H1 (cell line): ENCODE data around the gene EIF4E3. TPM values are rescaled to one million over a fixed set of nuclear protein-coding genes. Genes with fewer than 3 reads are reported as not detected.

Experiments
- ASH2L ChIP-seq: fragments of 200-600, 300-600 bp; sonication (generic); IDR thresholded peaks from one replicate; pipeline ENCODE4 v1.7.1; 2017; ENCODE audit warnings: low read length
- E2F6 ChIP-seq: IDR thresholded peaks from 2 replicates; pipeline ENCODE4 v1.6.1; 2012; ENCODE audit warnings: inconsistent platforms
- EGR1 ChIP-seq: IDR thresholded peaks from 2 replicates; pipeline ENCODE4 v1.6.1; 2011; ENCODE audit warnings: low read depth, low read length, borderline replicate concordance
- GABPA ChIP-seq: IDR thresholded peaks from 2 replicates; pipeline ENCODE4 v1.6.1; 2011; ENCODE audit warnings: mild to moderate bottlenecking, low read length, moderate library complexity, borderline replicate concordance; ENCODE audit not compliant: insufficient read depth
- MAFK ChIP-seq: IDR thresholded peaks from 2 replicates; pipeline ENCODE4 v1.6.1; 2012; ENCODE audit warnings: low read depth, mild to moderate bottlenecking, improper control_type of control experiment, low read length
- NRF1 ChIP-seq: IDR thresholded peaks from 2 replicates; pipeline ENCODE4 v1.6.1; 2011; ENCODE audit warnings: mild to moderate bottlenecking, low read depth, low read length, improper control_type of control experiment
- RFX5 ChIP-seq: IDR thresholded peaks from 2 replicates; pipeline ENCODE4 v1.6.1; 2011; ENCODE audit warnings: low read depth, low read length, improper control_type of control experiment, borderline replicate concordance
- RXRA ChIP-seq: IDR thresholded peaks from 2 replicates; pipeline ENCODE4 v1.6.1; 2011; ENCODE audit warnings: low read depth, mild to moderate bottlenecking, low read length, moderate library complexity; ENCODE audit not compliant: insufficient read depth
- SAP30 ChIP-seq: fragments of 300-600 bp; sonication (generic); IDR thresholded peaks from 2 replicates; pipeline ENCODE4 v1.7.1; 2012; ENCODE audit warnings: low read length, moderate library complexity, mild to moderate bottlenecking, inconsistent platforms; ENCODE audit not compliant: insufficient read depth, insufficient replicate concordance
- TBP ChIP-seq: IDR thresholded peaks from 2 replicates; pipeline ENCODE4 v1.6.1; 2011; ENCODE audit warnings: low read depth, low read length, improper control_type of control experiment
- polyA plus RNA-seq, 7 experiments: library from polyadenylated mRNA; depleted of rRNA in 3 of 7; stranded (reverse) in 5 of 7; unstranded in 2 of 7; fragments of >200 nt in 5 of 7; fragments of 200-250 nt in 2 of 7; gene quantifications; 1 replicate in 5 of 7; 2 replicates in 1 of 7; 4 replicates in 1 of 7; pipeline versions ENCODE4 v1.2.1 to v1.2.3, GENCODE V29; 2011 to 2013; ENCODE audit warnings: missing spikeins in 2 of 7, mixed read lengths in 2 of 7
- total RNA-seq: library from RNA; stranded (reverse); fragmentation: NEBNext Ultra II Directional; extraction: Animal tissue kit (Norgen Biotek cat#: 25700); gene quantifications from 2 replicates; pipeline ENCODE4 v1.2.1, GENCODE V29; 2021
- TF ChIP-seq, protein P1 (sequence below): fragments of 300-600 bp; sonication (generic); IDR thresholded peaks from 2 replicates; pipeline ENCODE4 v1.7.1; 2012; ENCODE audit warnings: low read length, moderate library complexity, mild to moderate bottlenecking, inconsistent platforms; ENCODE audit not compliant: insufficient replicate concordance

EIF4E3 gene
- total and polyA plus RNA-seq, 2 of the 8 experiments (the other 6 are each of a cell fraction or from before 2014, with no cell fraction given): 5.2 to 17.0 TPM

GRCh38 chr3:71651625-71652024 is 73.6 kb downstream of the EIF4E3 start (continued):
- TF ChIP-seq, protein P1, sequence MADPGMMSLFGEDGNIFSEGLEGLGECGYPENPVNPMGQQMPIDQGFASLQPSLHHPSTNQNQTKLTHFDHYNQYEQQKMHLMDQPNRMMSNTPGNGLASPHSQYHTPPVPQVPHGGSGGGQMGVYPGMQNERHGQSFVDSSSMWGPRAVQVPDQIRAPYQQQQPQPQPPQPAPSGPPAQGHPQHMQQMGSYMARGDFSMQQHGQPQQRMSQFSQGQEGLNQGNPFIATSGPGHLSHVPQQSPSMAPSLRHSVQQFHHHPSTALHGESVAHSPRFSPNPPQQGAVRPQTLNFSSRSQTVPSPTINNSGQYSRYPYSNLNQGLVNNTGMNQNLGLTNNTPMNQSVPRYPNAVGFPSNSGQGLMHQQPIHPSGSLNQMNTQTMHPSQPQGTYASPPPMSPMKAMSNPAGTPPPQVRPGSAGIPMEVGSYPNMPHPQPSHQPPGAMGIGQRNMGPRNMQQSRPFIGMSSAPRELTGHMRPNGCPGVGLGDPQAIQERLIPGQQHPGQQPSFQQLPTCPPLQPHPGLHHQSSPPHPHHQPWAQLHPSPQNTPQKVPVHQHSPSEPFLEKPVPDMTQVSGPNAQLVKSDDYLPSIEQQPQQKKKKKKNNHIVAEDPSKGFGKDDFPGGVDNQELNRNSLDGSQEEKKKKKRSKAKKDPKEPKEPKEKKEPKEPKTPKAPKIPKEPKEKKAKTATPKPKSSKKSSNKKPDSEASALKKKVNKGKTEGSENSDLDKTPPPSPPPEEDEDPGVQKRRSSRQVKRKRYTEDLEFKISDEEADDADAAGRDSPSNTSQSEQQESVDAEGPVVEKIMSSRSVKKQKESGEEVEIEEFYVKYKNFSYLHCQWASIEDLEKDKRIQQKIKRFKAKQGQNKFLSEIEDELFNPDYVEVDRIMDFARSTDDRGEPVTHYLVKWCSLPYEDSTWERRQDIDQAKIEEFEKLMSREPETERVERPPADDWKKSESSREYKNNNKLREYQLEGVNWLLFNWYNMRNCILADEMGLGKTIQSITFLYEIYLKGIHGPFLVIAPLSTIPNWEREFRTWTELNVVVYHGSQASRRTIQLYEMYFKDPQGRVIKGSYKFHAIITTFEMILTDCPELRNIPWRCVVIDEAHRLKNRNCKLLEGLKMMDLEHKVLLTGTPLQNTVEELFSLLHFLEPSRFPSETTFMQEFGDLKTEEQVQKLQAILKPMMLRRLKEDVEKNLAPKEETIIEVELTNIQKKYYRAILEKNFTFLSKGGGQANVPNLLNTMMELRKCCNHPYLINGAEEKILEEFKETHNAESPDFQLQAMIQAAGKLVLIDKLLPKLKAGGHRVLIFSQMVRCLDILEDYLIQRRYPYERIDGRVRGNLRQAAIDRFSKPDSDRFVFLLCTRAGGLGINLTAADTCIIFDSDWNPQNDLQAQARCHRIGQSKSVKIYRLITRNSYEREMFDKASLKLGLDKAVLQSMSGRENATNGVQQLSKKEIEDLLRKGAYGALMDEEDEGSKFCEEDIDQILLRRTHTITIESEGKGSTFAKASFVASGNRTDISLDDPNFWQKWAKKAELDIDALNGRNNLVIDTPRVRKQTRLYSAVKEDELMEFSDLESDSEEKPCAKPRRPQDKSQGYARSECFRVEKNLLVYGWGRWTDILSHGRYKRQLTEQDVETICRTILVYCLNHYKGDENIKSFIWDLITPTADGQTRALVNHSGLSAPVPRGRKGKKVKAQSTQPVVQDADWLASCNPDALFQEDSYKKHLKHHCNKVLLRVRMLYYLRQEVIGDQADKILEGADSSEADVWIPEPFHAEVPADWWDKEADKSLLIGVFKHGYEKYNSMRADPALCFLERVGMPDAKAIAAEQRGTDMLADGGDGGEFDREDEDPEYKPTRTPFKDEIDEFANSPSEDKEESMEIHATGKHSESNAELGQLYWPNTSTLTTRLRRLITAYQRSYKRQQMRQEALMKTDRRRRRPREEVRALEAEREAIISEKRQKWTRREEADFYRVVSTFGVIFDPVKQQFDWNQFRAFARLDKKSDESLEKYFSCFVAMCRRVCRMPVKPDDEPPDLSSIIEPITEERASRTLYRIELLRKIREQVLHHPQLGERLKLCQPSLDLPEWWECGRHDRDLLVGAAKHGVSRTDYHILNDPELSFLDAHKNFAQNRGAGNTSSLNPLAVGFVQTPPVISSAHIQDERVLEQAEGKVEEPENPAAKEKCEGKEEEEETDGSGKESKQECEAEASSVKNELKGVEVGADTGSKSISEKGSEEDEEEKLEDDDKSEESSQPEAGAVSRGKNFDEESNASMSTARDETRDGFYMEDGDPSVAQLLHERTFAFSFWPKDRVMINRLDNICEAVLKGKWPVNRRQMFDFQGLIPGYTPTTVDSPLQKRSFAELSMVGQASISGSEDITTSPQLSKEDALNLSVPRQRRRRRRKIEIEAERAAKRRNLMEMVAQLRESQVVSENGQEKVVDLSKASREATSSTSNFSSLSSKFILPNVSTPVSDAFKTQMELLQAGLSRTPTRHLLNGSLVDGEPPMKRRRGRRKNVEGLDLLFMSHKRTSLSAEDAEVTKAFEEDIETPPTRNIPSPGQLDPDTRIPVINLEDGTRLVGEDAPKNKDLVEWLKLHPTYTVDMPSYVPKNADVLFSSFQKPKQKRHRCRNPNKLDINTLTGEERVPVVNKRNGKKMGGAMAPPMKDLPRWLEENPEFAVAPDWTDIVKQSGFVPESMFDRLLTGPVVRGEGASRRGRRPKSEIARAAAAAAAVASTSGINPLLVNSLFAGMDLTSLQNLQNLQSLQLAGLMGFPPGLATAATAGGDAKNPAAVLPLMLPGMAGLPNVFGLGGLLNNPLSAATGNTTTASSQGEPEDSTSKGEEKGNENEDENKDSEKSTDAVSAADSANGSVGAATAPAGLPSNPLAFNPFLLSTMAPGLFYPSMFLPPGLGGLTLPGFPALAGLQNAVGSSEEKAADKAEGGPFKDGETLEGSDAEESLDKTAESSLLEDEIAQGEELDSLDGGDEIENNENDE: no peak
- TF ChIP-seq RFX5 (no peak), SAP30 (no peak), NRF1 (no peak), TBP (no peak), MAFK (no peak), GABPA (no peak), RXRA (no peak), ASH2L (no peak), EGR1 (no peak), E2F6 (no peak)
